Type B pancreatic cell (in vitro differentiated cells): ENCODE measurements around the gene UQCR10. TPM values are rescaled to one million over a fixed set of nuclear protein-coding genes. Genes with fewer than 3 reads are reported as not detected.

Source experiments
- DNase-seq: peaks from one replicate; pipeline ENCODE4 v3.0.0; 2021; ENCODE audit warnings: mixed read lengths; ENCODE audit not compliant: unreplicated experiment; ENCODE audit errors: extremely low spot score
- H3K27ac Mint-ChIP-seq: 2 replicates; pipeline ENCODE4 v1.8.0; 2021; ENCODE audit warnings: mild to moderate bottlenecking, mixed read lengths
- H3K27me3 Mint-ChIP-seq: 2 replicates; pipeline ENCODE4 v1.8.0; 2021; ENCODE audit warnings: mixed read lengths
- H3K36me3 Mint-ChIP-seq: 2 replicates; pipeline ENCODE4 v1.8.0; 2021; ENCODE audit warnings: mixed read lengths
- H3K4me1 Mint-ChIP-seq: one replicate; pipeline ENCODE4 v1.8.0; 2021; ENCODE audit warnings: mixed read lengths; ENCODE audit not compliant: unreplicated experiment
- H3K4me3 Mint-ChIP-seq: 2 replicates; pipeline ENCODE4 v1.8.0; 2021; ENCODE audit warnings: mild to moderate bottlenecking, mixed read lengths
- H3K9me3 Mint-ChIP-seq: 2 replicates; pipeline ENCODE4 v1.8.0; 2021; ENCODE audit warnings: mixed read lengths
- total RNA-seq: library from RNA; stranded (reverse); gene quantifications from 2 replicates; pipeline ENCODE4 v1.2.1, GENCODE V29; 2021; ENCODE audit warnings: low replicate concordance
- TF ChIP-seq, protein P1 (sequence below): fragments of 200-600 bp; sonication (generic); conservative IDR thresholded peaks from 2 replicates; pipeline ENCODE4 v1.5.0; 2021; ENCODE audit warnings: antibody characterized with exemption, mild to moderate bottlenecking

UQCR10 gene
- total RNA-seq, 1 donor from 2014 or later, result 137 TPM

DNA sequence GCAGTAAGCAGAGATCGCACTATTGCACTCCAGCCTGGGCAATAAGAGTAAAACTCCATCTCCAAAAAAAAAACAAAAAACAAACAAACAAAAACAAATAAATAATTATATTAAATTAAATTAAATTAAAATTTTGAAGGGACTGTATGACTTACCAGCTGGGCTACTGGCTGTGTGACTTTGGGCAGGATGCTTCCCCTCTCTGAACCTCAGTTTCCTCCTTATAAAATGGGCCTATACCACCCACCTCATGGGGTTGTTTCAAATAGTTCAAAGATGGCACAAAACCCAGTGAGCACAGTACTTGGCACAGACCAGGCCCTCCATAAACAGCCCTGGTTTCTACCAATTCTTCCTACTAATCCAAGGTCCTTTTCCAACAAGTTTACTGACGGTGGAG lies 36.0 kb downstream of the UQCR10 start:
- no peak overlapping the region for H3K4me3 Mint-ChIP-seq
- TF ChIP-seq, protein P1, sequence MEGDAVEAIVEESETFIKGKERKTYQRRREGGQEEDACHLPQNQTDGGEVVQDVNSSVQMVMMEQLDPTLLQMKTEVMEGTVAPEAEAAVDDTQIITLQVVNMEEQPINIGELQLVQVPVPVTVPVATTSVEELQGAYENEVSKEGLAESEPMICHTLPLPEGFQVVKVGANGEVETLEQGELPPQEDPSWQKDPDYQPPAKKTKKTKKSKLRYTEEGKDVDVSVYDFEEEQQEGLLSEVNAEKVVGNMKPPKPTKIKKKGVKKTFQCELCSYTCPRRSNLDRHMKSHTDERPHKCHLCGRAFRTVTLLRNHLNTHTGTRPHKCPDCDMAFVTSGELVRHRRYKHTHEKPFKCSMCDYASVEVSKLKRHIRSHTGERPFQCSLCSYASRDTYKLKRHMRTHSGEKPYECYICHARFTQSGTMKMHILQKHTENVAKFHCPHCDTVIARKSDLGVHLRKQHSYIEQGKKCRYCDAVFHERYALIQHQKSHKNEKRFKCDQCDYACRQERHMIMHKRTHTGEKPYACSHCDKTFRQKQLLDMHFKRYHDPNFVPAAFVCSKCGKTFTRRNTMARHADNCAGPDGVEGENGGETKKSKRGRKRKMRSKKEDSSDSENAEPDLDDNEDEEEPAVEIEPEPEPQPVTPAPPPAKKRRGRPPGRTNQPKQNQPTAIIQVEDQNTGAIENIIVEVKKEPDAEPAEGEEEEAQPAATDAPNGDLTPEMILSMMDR, result no peak
- DNase-seq, result no peak
- no peaks in the 10 kb centered on the region for H3K9me3 Mint-ChIP-seq
- H3K27me3 Mint-ChIP-seq, result no peaks in the 10 kb centered on the region
- peaks cover 9% of the 10 kb centered on the region for H3K4me1 Mint-ChIP-seq
- H3K27ac Mint-ChIP-seq, result no peak overlapping the region
- peaks cover 35% of the 10 kb centered on the region for H3K36me3 Mint-ChIP-seq

DNA sequence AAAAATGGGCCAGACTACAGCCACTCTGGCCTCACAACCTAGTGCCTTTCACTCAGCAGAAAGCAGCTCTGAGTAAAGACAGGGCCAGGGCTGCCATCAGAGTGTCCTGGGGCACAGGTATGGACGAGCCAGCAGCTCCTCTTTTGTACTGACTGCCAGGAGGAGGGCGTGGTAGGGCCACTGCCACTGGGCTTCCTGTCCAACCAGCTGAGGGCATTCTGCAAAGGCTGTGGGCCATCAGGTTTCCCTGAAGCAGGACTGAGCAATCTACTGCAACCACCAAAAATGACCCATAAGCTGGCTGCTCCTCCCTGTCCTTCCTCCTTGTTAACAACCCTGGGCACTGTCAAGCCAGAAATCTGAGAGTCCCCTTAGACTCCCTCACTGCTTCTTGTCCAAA lies 37.8 kb downstream of the UQCR10 start:
- Mint-ChIP-seq H3K27ac (no peak overlapping the region), H3K9me3 (no peaks in the 10 kb centered on the region), H3K4me1 (peaks cover 6% of the 10 kb centered on the region), H3K4me3 (no peak overlapping the region), H3K27me3 (no peaks in the 10 kb centered on the region), H3K36me3 (peaks cover 36% of the 10 kb centered on the region)
- TF ChIP-seq, protein P1, result no peak
- DNase-seq, result no peak

DNA sequence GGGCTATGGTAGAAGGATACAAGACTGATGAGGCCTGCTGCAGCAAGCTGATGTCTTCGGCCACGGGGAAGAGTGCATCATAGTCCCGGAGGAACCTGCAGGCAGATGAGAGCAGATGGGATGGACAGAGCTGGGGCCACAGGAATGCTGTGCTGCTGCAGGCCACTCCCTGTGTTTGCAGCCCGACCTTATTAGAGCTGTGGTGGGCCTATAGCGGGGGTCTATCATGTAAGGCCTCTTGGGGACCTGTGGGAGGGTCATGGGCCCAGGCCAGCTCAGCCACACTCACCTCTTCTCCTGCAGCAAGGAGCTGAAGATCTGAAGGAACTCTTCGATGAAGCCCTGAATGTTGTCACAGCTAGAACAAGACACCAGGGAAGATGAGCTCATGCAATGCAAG lies 39.0 kb downstream of the UQCR10 start:
- Mint-ChIP-seq H3K4me3 (no peak overlapping the region), H3K4me1 (peaks cover 5% of the 10 kb centered on the region), H3K27me3 (no peaks in the 10 kb centered on the region), H3K27ac (no peak overlapping the region), H3K9me3 (no peaks in the 10 kb centered on the region), H3K36me3 (peaks cover 30% of the 10 kb centered on the region)
- DNase-seq, result no peak
- TF ChIP-seq, protein P1, result no peak

DNA sequence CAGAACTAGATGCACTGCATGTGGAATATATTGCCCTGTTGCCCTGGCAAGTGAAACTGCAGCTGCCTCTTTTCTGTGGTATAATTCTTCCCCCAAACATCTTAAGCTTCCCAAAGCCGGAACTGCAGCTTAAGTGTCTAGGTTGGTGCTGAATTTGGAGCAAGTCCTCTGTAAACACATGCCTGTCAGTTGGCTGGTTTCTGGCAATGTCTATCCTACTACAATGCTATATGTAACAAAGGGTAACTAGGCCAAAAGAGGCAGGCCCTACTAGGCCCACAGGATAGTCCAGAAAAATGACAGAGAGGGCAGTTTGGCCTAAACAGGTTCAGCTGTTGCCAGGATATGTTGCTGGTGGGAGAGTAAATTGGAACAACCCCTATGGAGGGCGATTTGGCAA lies 43.0 kb downstream of the UQCR10 start:
- Mint-ChIP-seq H3K9me3 (no peaks in the 10 kb centered on the region), H3K4me1 (peaks cover 5% of the 10 kb centered on the region), H3K27ac (no peak overlapping the region), H3K36me3 (peaks cover 37% of the 10 kb centered on the region), H3K27me3 (no peaks in the 10 kb centered on the region), H3K4me3 (no peak overlapping the region)
- DNase-seq, result no peak
- TF ChIP-seq, protein P1, result no peak

DNA sequence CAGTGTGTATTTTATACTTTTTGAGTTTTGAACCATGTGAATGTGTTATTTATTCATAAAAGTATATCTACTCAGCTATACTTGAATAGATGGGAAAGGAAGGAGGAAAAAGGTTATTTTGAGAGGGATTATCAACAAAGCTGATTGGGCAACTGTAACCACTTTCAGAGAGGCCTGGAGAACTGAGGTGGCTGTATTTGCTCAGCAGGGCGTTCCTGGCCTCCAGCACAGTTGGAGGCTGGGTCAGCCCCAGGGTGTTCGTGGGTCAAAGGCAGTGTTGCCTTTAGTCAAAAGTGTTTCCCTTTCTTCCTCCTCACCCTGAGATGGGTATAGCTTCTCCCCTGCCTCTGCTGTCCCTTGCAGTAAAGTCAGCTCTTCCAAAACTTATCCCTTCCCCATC lies 44.2 kb downstream of the UQCR10 start:
- H3K4me1 Mint-ChIP-seq, result peaks cover 5% of the 10 kb centered on the region
- no peak overlapping the region for H3K4me3 Mint-ChIP-seq
- H3K36me3 Mint-ChIP-seq, result peaks cover 37% of the 10 kb centered on the region
- TF ChIP-seq, protein P1, result no peak
- no peak for DNase-seq
- H3K9me3 Mint-ChIP-seq, result no peaks in the 10 kb centered on the region
- H3K27ac Mint-ChIP-seq, result no peak overlapping the region
- H3K27me3 Mint-ChIP-seq, result no peaks in the 10 kb centered on the region

DNA sequence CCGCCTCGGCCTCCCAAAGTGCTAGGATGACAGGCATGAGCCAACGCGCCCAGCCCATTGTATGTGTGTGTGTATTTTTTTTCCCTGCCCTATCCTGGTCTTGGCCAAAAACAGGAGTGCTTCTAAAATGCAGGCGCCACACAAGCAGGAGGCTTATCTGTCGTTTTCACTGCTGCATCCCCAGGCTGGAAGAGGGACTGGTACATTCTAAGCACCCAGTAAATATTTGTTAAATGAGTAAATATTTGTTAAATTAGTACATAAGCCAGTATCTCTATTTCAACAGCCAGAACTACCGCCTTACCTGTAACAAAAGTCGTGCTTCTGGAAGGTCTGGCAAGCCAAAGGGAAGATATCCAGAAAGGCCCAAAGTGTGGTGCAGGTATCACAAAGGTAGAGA lies 46.0 kb downstream of the UQCR10 start:
- Mint-ChIP-seq H3K27ac (no peak overlapping the region), H3K9me3 (no peaks in the 10 kb centered on the region), H3K4me1 (peaks cover 5% of the 10 kb centered on the region), H3K27me3 (no peaks in the 10 kb centered on the region), H3K36me3 (peaks cover 42% of the 10 kb centered on the region), H3K4me3 (no peak overlapping the region)
- TF ChIP-seq, protein P1, result no peak
- DNase-seq, result no peak
